ENCODE data around the gene CCDC171.

DNA sequence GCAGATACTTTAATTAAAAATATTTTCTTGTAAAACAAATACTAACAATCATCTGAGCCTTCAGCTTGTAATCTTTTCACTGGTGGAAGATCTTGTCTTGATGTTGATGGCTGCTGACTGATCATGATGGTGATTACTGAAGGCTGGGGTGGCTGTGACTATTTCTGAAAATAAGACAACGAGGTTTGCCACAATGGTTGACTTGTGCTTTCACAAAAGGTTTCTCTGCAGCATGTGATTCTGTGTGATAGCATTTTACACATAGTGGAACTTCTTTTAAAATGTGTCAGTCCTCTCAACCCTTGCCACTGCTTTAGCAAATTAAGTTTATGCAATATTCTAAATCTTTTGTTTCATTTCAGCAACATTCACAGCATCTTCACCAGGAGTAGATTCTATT is 461.0 kb downstream of the CCDC171 start:
- TF ChIP-seq CREB1 (IDR thresholded peaks at IDR 0.05; ENCODE audit: low read depth) (no peak), RAD21 (IDR thresholded peaks at IDR 0.05; ENCODE audit: low read depth) (no peak), TAF1 (IDR thresholded peaks at IDR 0.05; ENCODE audit: low read depth) (no peak), CEBPB (IDR thresholded peaks at IDR 0.05) (no peak), TCF12 (IDR thresholded peaks at IDR 0.05; ENCODE audit: low read depth) (no peak)
- TF ChIP-seq, protein P1, sequence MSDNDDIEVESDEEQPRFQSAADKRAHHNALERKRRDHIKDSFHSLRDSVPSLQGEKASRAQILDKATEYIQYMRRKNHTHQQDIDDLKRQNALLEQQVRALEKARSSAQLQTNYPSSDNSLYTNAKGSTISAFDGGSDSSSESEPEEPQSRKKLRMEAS (IDR thresholded peaks at IDR 0.05): no peak
- TF ChIP-seq, protein P2, sequence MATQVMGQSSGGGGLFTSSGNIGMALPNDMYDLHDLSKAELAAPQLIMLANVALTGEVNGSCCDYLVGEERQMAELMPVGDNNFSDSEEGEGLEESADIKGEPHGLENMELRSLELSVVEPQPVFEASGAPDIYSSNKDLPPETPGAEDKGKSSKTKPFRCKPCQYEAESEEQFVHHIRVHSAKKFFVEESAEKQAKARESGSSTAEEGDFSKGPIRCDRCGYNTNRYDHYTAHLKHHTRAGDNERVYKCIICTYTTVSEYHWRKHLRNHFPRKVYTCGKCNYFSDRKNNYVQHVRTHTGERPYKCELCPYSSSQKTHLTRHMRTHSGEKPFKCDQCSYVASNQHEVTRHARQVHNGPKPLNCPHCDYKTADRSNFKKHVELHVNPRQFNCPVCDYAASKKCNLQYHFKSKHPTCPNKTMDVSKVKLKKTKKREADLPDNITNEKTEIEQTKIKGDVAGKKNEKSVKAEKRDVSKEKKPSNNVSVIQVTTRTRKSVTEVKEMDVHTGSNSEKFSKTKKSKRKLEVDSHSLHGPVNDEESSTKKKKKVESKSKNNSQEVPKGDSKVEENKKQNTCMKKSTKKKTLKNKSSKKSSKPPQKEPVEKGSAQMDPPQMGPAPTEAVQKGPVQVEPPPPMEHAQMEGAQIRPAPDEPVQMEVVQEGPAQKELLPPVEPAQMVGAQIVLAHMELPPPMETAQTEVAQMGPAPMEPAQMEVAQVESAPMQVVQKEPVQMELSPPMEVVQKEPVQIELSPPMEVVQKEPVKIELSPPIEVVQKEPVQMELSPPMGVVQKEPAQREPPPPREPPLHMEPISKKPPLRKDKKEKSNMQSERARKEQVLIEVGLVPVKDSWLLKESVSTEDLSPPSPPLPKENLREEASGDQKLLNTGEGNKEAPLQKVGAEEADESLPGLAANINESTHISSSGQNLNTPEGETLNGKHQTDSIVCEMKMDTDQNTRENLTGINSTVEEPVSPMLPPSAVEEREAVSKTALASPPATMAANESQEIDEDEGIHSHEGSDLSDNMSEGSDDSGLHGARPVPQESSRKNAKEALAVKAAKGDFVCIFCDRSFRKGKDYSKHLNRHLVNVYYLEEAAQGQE (IDR thresholded peaks at IDR 0.05; ENCODE audit: low read depth): no peak
